DOHH2 (cell line): ENCODE data around the gene MRPL57.
"Not testable (repeated sequence)": the region's sequence is repeated elsewhere in the genome, so short reads cannot be mapped to it uniquely, and the experiment has no call there.

Experiments
- H3F3A ChIP-seq: fragments of 200-600 bp; sonication (generic), shearing (Covaris generic); 2 replicates; pipeline ENCODE4 v1.6.0; 2016; ENCODE audit warnings: antibody characterized with exemption, mild to moderate bottlenecking; ENCODE audit not compliant: control insufficient read depth, insufficient read depth
- H3K27ac ChIP-seq: fragments of 200-600 bp; sonication (generic); 2 replicates; pipeline ENCODE4 v1.5.1; 2014; ENCODE audit warnings: low read depth, mild to moderate bottlenecking, low read length, moderate library complexity
- H3K27me3 ChIP-seq: fragments of 200-600 bp; sonication (generic); 2 replicates; pipeline ENCODE4 v1.6.1; 2014; ENCODE audit warnings: mild to moderate bottlenecking, low read length, mixed read lengths; ENCODE audit not compliant: control insufficient read depth
- H3K36me3 ChIP-seq: fragments of 200-600 bp; sonication (generic); 2 replicates; pipeline ENCODE4 v1.6.1; 2014; ENCODE audit warnings: mild to moderate bottlenecking, low read length, moderate library complexity, mixed read lengths; ENCODE audit not compliant: control insufficient read depth
- H3K4me1 ChIP-seq: fragments of 200-600 bp; sonication (generic); 2 replicates; pipeline ENCODE4 v1.6.1; 2014; ENCODE audit warnings: mild to moderate bottlenecking, low read length, mixed read lengths; ENCODE audit not compliant: control insufficient read depth
- H3K4me2 ChIP-seq: fragments of 200-600 bp; sonication (generic); 2 replicates; pipeline ENCODE4 v1.6.0; 2014; ENCODE audit warnings: mild to moderate bottlenecking, low read length, moderate library complexity
- H3K4me3 ChIP-seq: fragments of 200-600 bp; sonication (generic); 2 replicates; pipeline ENCODE4 v1.5.1; 2014; ENCODE audit warnings: mild to moderate bottlenecking, low read length, mixed read lengths
- H3K79me2 ChIP-seq: fragments of 200-600 bp; sonication (generic); 2 replicates; pipeline ENCODE4 v1.6.1; 2014; ENCODE audit warnings: mild to moderate bottlenecking, low read length, mixed read lengths; ENCODE audit not compliant: control insufficient read depth
- H3K9me2 ChIP-seq: fragments of 200-600 bp; sonication (generic); replicated peaks from 2 replicates; pipeline ENCODE4 v1.6.1; 2014; ENCODE audit warnings: mild to moderate bottlenecking, low read length, mixed read lengths; ENCODE audit not compliant: control insufficient read depth
- H3K9me3 ChIP-seq: fragments of 200-600 bp; sonication (generic); 2 replicates; pipeline ENCODE4 v1.6.1; 2014; ENCODE audit warnings: antibody characterized with exemption, low read length, mixed read lengths; ENCODE audit not compliant: control insufficient read depth, insufficient read depth
- H4K20me1 ChIP-seq: fragments of 200-600 bp; sonication (generic); 2 replicates; pipeline ENCODE4 v1.6.0; 2014; ENCODE audit warnings: low read depth, mild to moderate bottlenecking, antibody characterized with exemption, low read length, moderate library complexity; ENCODE audit not compliant: control insufficient read depth, insufficient read depth
- EZH2phosphoT487 ChIP-seq: fragments of 200-600 bp; sonication (generic); IDR thresholded peaks from 2 replicates; pipeline ENCODE4 v1.6.1; 2017; ENCODE audit warnings: borderline replicate concordance, mild to moderate bottlenecking, antibody characterized with exemption, low read length, moderate library complexity, mixed read lengths
- TF ChIP-seq, protein P1 (sequence below): fragments of 200-600 bp; sonication (generic); IDR thresholded peaks from one replicate; pipeline ENCODE4 v1.5.1; 2014; ENCODE audit warnings: antibody characterized with exemption, mild to moderate bottlenecking, low read depth, low read length; ENCODE audit not compliant: poor library complexity, severe bottlenecking

The MRPL57 gene

DNA sequence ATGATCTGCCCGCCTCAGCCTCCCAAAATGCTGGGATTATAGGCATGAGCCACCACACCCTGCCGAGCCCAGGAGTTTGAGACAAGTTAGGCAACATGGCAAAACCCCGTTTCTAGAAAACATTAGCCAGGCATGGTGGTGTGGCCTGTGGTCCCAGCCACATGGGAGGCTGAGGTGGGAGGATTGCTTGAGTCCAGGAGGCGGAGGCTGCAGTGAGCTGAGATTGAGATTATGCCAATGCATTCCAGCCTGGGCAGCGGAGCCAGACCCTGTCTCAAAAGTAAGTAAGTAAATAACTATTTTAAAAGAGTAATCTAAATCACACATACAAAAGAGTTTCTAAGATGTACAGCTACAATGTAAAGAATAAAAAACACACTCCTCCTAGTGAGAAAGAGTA lies 42.0 kb upstream of the MRPL57 start:
- no peaks in the 10 kb centered on the region for H3K9me3 ChIP-seq
- H3K27ac ChIP-seq = no peak overlapping the region
- peaks cover 6% of the 10 kb centered on the region; the same call in 1 of the 2 replicates for H3F3A ChIP-seq
- H3K4me1 ChIP-seq = peaks cover 4% of the 10 kb centered on the region
- H3K4me2 ChIP-seq = no peak overlapping the region
- H3K27me3 ChIP-seq = peaks cover 6% of the 10 kb centered on the region
- no peaks in the 10 kb centered on the region for H3K9me2 ChIP-seq
- no peaks in the 10 kb centered on the region for H4K20me1 ChIP-seq
- no peak overlapping the region for H3K4me3 ChIP-seq
- H3K36me3 ChIP-seq = no peaks in the 10 kb centered on the region
- TF ChIP-seq, protein P1, sequence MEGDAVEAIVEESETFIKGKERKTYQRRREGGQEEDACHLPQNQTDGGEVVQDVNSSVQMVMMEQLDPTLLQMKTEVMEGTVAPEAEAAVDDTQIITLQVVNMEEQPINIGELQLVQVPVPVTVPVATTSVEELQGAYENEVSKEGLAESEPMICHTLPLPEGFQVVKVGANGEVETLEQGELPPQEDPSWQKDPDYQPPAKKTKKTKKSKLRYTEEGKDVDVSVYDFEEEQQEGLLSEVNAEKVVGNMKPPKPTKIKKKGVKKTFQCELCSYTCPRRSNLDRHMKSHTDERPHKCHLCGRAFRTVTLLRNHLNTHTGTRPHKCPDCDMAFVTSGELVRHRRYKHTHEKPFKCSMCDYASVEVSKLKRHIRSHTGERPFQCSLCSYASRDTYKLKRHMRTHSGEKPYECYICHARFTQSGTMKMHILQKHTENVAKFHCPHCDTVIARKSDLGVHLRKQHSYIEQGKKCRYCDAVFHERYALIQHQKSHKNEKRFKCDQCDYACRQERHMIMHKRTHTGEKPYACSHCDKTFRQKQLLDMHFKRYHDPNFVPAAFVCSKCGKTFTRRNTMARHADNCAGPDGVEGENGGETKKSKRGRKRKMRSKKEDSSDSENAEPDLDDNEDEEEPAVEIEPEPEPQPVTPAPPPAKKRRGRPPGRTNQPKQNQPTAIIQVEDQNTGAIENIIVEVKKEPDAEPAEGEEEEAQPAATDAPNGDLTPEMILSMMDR = no peak
- no peak for TF ChIP-seq EZH2phosphoT487
- peaks cover 2% of the 10 kb centered on the region for H3K79me2 ChIP-seq

DNA sequence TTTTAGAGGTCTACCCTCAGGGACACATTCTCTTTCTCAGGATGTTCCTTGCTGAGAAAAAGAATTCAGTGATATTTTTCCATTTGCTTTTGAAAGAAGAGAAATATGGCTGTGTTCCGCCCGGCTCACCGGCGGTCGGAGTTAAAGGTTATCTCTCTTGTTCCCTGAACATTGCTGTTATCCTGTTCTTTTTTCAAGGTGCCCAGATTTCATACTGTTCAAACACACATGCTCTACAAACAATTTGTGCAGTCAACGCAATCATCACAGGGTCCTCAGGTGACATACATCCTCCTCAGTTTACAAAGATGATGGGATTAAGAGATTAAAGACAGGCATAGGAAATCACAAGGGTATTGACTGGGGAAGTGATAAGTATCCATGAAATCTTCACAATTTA lies 40.6 kb upstream of the MRPL57 start:
- not testable (repeated sequence) for H3F3A ChIP-seq

GRCh38 chr13:21137696-21138095 lies 38.8 kb upstream of the MRPL57 start:
- H3K79me2 ChIP-seq = peaks cover 31% of the 10 kb centered on the region
- H3K9me2 ChIP-seq = no peaks in the 10 kb centered on the region
- H3K9me3 ChIP-seq = no peaks in the 10 kb centered on the region
- peaks cover 23% of the 10 kb centered on the region for H3K36me3 ChIP-seq
- TF ChIP-seq, protein P1 = no peak
- no peak for TF ChIP-seq EZH2phosphoT487
- H3K4me1 ChIP-seq = peaks cover 20% of the 10 kb centered on the region
- H3K27ac ChIP-seq = no peak overlapping the region
- H3K27me3 ChIP-seq = peaks cover 6% of the 10 kb centered on the region
- no peak overlapping the region for H3K4me3 ChIP-seq
- no peaks in the 10 kb centered on the region; the same call in 1 of the 2 replicates for H4K20me1 ChIP-seq
- H3K4me2 ChIP-seq = no peak overlapping the region
- H3F3A ChIP-seq = peaks cover 6% of the 10 kb centered on the region; the same call in 1 of the 2 replicates

More for the DNA sequence above, 40.6 kb upstream of the MRPL57 start:
- H3K4me1 ChIP-seq, H4K20me1 ChIP-seq, H3K36me3 ChIP-seq, H3K4me2 ChIP-seq, H3K9me3 ChIP-seq, H3K4me3 ChIP-seq, H3K9me2 ChIP-seq, H3K27me3 ChIP-seq, H3K27ac ChIP-seq: not testable (repeated sequence)
- H3K79me2 ChIP-seq = peaks cover 12% of the 10 kb centered on the region

DNA sequence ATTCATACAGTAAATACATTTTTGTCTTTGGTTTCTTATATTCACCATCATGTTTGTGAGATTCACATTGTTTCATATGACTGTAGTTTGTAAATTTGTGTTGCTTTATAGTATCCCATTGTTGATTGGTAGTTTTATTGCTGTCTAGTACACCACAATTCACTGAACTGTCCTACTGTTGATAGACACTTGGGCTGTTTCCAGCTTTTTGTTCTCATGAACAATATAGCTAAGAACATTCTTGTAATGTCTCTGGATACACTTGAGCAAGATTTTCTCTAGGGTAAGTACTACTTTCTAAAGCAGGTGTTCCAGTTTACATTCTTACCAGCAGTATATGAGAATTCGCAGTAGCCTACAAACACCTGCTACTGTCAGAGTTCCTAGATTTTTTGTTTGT lies 37.9 kb upstream of the MRPL57 start:
- Histone ChIP-seq H3K27ac (no peak overlapping the region), H3K9me2 (no peaks in the 10 kb centered on the region), H4K20me1 (no peaks in the 10 kb centered on the region; the same call in 1 of the 2 replicates), H3K4me1 (peaks cover 28% of the 10 kb centered on the region), H3K4me2 (no peak overlapping the region), H3K27me3 (peaks cover 2% of the 10 kb centered on the region), H3F3A (peaks cover 6% of the 10 kb centered on the region; the same call in 1 of the 2 replicates), H3K36me3 (peaks cover 32% of the 10 kb centered on the region), H3K79me2 (peaks cover 39% of the 10 kb centered on the region), H3K9me3 (no peaks in the 10 kb centered on the region), H3K4me3 (no peak overlapping the region)
- TF ChIP-seq, protein P1 = no peak
- TF ChIP-seq EZH2phosphoT487 = no peak
